ENCODE data around the gene SAYSD1. TPM values are rescaled to one million over a fixed set of nuclear protein-coding genes. Genes with fewer than 3 reads are reported as not detected.

Gene SAYSD1
- total and polyA plus RNA-seq, 7 experiments from 2014 or later = 15.1 to 26.8 (median 19.8) TPM

DNA sequence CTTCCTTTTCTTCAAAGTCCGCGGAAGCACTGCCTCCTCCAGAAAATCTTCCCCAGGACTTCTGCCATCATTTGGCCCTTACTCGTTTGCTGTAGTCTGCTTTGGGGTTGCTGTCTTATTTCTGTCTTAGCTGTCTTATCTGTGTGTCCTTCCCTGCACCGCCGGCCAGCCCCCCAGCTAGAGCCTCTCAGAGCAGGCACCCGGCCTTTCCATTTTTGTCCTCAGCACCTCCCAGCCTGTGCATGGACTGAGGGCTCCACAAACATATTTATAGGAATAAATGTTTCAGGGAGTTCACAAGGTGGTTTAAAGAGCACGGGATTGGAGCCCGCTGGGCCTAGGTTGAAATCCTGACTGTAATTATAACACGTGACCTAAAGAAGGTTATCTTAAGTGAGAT lies 58.3 kb downstream of the SAYSD1 start:
- intact Hi-C loops (cut with micrococcal nuclease) = no loop called here
- Histone ChIP-seq H3K36me3 (ENCODE audit: control insufficient read depth in 2 of 3, insufficient read depth in 3 of 3, low read length in 3 of 3) (no peaks in the 10 kb centered on the region), H3K27me3 (ENCODE audit: control insufficient read depth in 2 of 2, insufficient read depth in 2 of 2, low read length in 2 of 2) (no peaks in the 10 kb centered on the region)

DNA sequence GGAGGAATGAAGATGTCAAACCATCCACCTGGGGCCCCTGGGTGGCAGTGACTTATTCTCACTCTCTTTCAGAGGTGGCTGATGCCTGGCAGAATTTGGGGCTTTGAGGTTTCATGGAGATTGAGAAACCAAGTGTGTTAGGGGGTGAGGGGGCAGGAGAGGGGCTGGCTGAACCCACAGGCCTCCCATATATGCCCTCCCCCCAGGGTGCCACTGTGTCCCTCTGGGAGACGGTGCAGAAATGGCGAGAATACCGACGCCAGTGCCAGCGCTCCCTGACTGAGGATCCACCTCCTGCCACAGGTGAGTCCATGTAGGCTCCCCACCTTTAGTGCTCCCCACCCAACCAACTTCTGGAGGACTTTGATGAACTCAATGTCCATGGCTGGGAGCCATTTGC lies 58.8 kb downstream of the SAYSD1 start:
- Mint-ChIP-seq H3K36me3 (no peaks in the 10 kb centered on the region), H3K27me3 (peaks cover 4 to 24% (median 20%) of the 10 kb centered on the region in 5 donors), H3K4me1 (peaks cover 7 to 15% (median 9%) of the 10 kb centered on the region in 7 donors), H3K27ac (no peak overlapping the region), H3K9me3 (no peaks in the 10 kb centered on the region), H3K4me3 (no peak overlapping the region)
- H3K4me3 ChIP-seq (ENCODE audit: low read length) = no peak overlapping the region
- POLR2A ChIA-PET = no interaction called here
- H3K27ac ChIP-seq (ENCODE audit: low read depth, low read length) = no peak overlapping the region
- peaks cover 0 to 5% of the 10 kb centered on the region in 2 donors for H3K4me1 ChIP-seq (ENCODE audit: control insufficient read depth in 2 of 2, insufficient read depth in 2 of 2, low read length in 2 of 2)
- no peaks in the 10 kb centered on the region for H3K9me3 ChIP-seq (ENCODE audit: control insufficient read depth in 2 of 3, low read length in 3 of 3)
- no peaks in the 10 kb centered on the region for H3K27me3 ChIP-seq (ENCODE audit: control insufficient read depth in 2 of 2, insufficient read depth in 2 of 2, low read length in 2 of 2)
- DNase-seq (no peak), ATAC-seq (no peak)
- no peaks in the 10 kb centered on the region for H3K36me3 ChIP-seq (ENCODE audit: control insufficient read depth in 2 of 3, insufficient read depth in 3 of 3, low read length in 3 of 3)
- intact Hi-C loops (cut with micrococcal nuclease) = no loop called here
- CTCF ChIA-PET = no interaction called here

More for the DNA sequence above, 58.3 kb downstream of the SAYSD1 start:
- no peak overlapping the region for H3K4me3 Mint-ChIP-seq
- POLR2A ChIA-PET = no interaction called here
- no peak for ATAC-seq
- H3K27ac ChIP-seq (ENCODE audit: low read depth, low read length) = no peak overlapping the region
- H3K4me3 ChIP-seq (ENCODE audit: low read length) = no peak overlapping the region
- H3K36me3 Mint-ChIP-seq = no peaks in the 10 kb centered on the region
- peaks cover 4 to 24% (median 20%) of the 10 kb centered on the region in 5 donors for H3K27me3 Mint-ChIP-seq
- H3K9me3 Mint-ChIP-seq = no peaks in the 10 kb centered on the region
- DNase-seq = no peak
- peaks cover 4 to 12% (median 5%) of the 10 kb centered on the region in 7 donors for H3K4me1 Mint-ChIP-seq
- CTCF ChIA-PET = no interaction called here
- H3K27ac Mint-ChIP-seq = no peak overlapping the region
- peaks cover 0 to 2% of the 10 kb centered on the region in 2 donors for H3K4me1 ChIP-seq (ENCODE audit: control insufficient read depth in 2 of 2, insufficient read depth in 2 of 2, low read length in 2 of 2)
- H3K9me3 ChIP-seq (ENCODE audit: control insufficient read depth in 2 of 3, low read length in 3 of 3) = no peaks in the 10 kb centered on the region

DNA sequence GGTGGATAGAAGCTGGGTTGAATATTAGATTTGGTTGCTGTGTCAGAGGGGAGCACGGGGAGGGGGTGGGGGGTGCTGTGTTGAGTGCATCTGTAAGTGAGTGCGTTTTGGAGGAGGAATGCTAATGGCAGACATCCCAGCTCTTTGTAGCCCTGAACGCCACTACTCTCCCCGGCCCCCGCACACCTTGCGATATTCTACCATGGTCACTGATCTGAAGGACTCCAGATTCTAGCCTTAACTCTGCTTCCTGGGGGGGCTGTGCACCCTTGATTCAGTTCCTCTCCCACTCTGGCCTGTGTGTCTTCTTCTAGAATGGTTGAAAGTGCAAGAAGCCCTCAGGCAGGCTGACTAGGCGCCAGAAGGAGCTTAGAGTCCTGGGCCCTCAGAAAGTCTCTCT lies 59.3 kb downstream of the SAYSD1 start:
- Mint-ChIP-seq H3K9me3 (no peaks in the 10 kb centered on the region), H3K27me3 (peaks cover 4 to 22% (median 20%) of the 10 kb centered on the region in 5 donors), H3K36me3 (no peaks in the 10 kb centered on the region), H3K4me3 (no peak overlapping the region), H3K4me1 (peaks cover 7 to 20% (median 13%) of the 10 kb centered on the region in 7 donors), H3K27ac (no peak overlapping the region)
- H3K4me1 ChIP-seq (ENCODE audit: control insufficient read depth in 2 of 2, insufficient read depth in 2 of 2, low read length in 2 of 2) = peaks cover 0 to 5% of the 10 kb centered on the region in 2 donors
- H3K9me3 ChIP-seq (ENCODE audit: control insufficient read depth in 2 of 3, low read length in 3 of 3) = no peaks in the 10 kb centered on the region
- DNase-seq = no peak
- no peak overlapping the region for H3K27ac ChIP-seq (ENCODE audit: low read depth, low read length)
- H3K27me3 ChIP-seq (ENCODE audit: control insufficient read depth in 2 of 2, insufficient read depth in 2 of 2, low read length in 2 of 2) = no peaks in the 10 kb centered on the region
- ChIA-PET CTCF (no interaction called here), POLR2A (no interaction called here)
- H3K4me3 ChIP-seq (ENCODE audit: low read length) = no peak overlapping the region
- H3K36me3 ChIP-seq (ENCODE audit: control insufficient read depth in 2 of 3, insufficient read depth in 3 of 3, low read length in 3 of 3) = no peaks in the 10 kb centered on the region
- no peak for ATAC-seq
- intact Hi-C loops (cut with micrococcal nuclease) = no loop called here

DNA sequence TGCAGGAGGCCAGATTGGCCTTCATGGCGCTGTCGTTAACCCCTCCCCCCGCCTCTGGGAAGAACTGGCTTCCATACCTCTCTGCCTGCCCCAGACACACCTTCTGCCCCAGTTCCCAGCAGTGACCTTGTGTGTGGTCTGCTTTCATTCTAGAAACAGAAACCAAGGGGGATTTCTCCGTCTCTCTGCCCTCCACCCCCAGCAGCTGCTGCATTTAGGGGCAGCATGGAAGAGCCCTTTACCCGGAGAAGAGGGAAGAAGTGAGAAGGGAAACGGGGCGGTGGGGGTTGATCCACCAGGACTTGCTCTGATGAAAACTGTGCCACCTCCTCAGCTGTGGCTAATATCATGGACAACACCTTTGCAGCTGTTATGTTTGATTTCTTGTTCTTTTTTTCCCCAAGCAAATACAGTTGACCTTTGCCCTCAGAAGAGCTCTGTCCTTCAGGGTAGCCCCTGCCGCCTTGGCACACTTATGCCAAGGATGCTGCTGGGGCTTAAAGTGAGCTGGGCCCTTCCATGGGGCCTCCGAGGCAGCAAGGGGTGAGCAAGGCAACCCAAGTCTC lies 60.3 kb downstream of the SAYSD1 start:
- CTCF ChIA-PET = no interaction called here
- H3K27ac Mint-ChIP-seq = no peak overlapping the region
- POLR2A ChIA-PET = no interaction called here
- H3K4me3 ChIP-seq (ENCODE audit: low read length) = no peak overlapping the region
- peaks cover 0 to 5% of the 10 kb centered on the region in 2 donors for H3K4me1 ChIP-seq (ENCODE audit: control insufficient read depth in 2 of 2, insufficient read depth in 2 of 2, low read length in 2 of 2)
- no peaks in the 10 kb centered on the region for H3K9me3 Mint-ChIP-seq
- no peaks in the 10 kb centered on the region for H3K9me3 ChIP-seq (ENCODE audit: control insufficient read depth in 2 of 3, low read length in 3 of 3)
- H3K27me3 ChIP-seq (ENCODE audit: control insufficient read depth in 2 of 2, insufficient read depth in 2 of 2, low read length in 2 of 2) = no peaks in the 10 kb centered on the region
- DNase-seq (no peak), ATAC-seq (no peak)
- H3K27me3 Mint-ChIP-seq = peaks cover 7 to 27% (median 24%) of the 10 kb centered on the region in 5 donors
- H3K36me3 Mint-ChIP-seq = no peaks in the 10 kb centered on the region
- no peaks in the 10 kb centered on the region for H3K36me3 ChIP-seq (ENCODE audit: control insufficient read depth in 2 of 3, insufficient read depth in 3 of 3, low read length in 3 of 3)
- intact Hi-C loops (cut with micrococcal nuclease) = no loop called here
- peaks cover 7 to 29% (median 15%) of the 10 kb centered on the region in 7 donors for H3K4me1 Mint-ChIP-seq
- no peak overlapping the region for H3K27ac ChIP-seq (ENCODE audit: low read depth, low read length)
- H3K4me3 Mint-ChIP-seq = no peak overlapping the region

Other genes with a start within 250 kb of the SAYSD1 start
- not detected for gene GLP1R, start 66.4 kb downstream of the SAYSD1 start, total RNA-seq
- not detected for gene GLP1R, start 66.4 kb downstream of the SAYSD1 start, polyA plus RNA-seq
- 1 to 10 TPM in 1 of 5 experiments, under 1 TPM in 2, not detected in 2; 0.24 to 9.6 (median 0.34) TPM for gene KCNK5, start 114.3 kb upstream of the SAYSD1 start, total RNA-seq
- under 1 TPM in 1 of 2 donors, not detected in 1; 0.20 TPM for gene KCNK5, start 114.3 kb upstream of the SAYSD1 start, polyA plus RNA-seq
- under 1 TPM in 1 of 5 experiments, not detected in 4; 0.72 TPM for gene KCNK17, start 199.2 kb upstream of the SAYSD1 start, total RNA-seq
- not detected for gene KCNK17, start 199.2 kb upstream of the SAYSD1 start, polyA plus RNA-seq
- not detected for gene KCNK16, start 207.5 kb upstream of the SAYSD1 start, total RNA-seq
- not detected for gene KCNK16, start 207.5 kb upstream of the SAYSD1 start, polyA plus RNA-seq

Measured in naive thymus-derived CD4-positive, alpha-beta T cell (primary cell).